Measurements from ENCODE around the gene BTBD9. TPM values are rescaled to one million over a fixed set of nuclear protein-coding genes. Genes with fewer than 3 reads are reported as not detected.

Gene BTBD9
- total RNA-seq, 6 experiments from 2014 or later, result 4.5 to 7.5 (median 5.7) TPM

GRCh38 chr6:38686270-38687042 lies 46.7 kb upstream of the BTBD9 start:
- Histone ChIP-seq H3K27ac (peak overlapping the region in 2 of 3 donors; percentile 18 to 74), H3K4me1 (peaks cover 0 to 35% (median 15%) of the 10 kb centered on the region in 4 donors), H3K27me3 (no peaks in the 10 kb centered on the region), H3K9me3 (no peaks in the 10 kb centered on the region), H3K4me3 (no peak overlapping the region), H3K36me3 (peaks cover 0 to 20% (median under 1%) of the 10 kb centered on the region in 4 donors)
- DNase-seq (no peak), ATAC-seq (peak in 1 of 4 donors; percentile 40)
- 64% methylated on average over 4 of the region's 4 CpGs for WGBS (ENCODE audit: insufficient coverage, low coverage, low lambda C conversion rate, missing lambda C conversion rate)
- TF ChIP-seq, protein P1, sequence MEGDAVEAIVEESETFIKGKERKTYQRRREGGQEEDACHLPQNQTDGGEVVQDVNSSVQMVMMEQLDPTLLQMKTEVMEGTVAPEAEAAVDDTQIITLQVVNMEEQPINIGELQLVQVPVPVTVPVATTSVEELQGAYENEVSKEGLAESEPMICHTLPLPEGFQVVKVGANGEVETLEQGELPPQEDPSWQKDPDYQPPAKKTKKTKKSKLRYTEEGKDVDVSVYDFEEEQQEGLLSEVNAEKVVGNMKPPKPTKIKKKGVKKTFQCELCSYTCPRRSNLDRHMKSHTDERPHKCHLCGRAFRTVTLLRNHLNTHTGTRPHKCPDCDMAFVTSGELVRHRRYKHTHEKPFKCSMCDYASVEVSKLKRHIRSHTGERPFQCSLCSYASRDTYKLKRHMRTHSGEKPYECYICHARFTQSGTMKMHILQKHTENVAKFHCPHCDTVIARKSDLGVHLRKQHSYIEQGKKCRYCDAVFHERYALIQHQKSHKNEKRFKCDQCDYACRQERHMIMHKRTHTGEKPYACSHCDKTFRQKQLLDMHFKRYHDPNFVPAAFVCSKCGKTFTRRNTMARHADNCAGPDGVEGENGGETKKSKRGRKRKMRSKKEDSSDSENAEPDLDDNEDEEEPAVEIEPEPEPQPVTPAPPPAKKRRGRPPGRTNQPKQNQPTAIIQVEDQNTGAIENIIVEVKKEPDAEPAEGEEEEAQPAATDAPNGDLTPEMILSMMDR (IDR thresholded peaks at IDR 0.05), result no peak
- no peak for TF ChIP-seq POLR2A (IDR thresholded peaks at IDR 0.05)
- intact Hi-C loops (cut with DNase I), result no loop called here

- 79% methylated on average over 3 of the region's 3 CpGs for WGBS (ENCODE audit: insufficient coverage, low coverage, low lambda C conversion rate, missing lambda C conversion rate)
- H3K36me3 ChIP-seq, result peaks cover 0 to 21% (median under 1%) of the 10 kb centered on the region in 4 donors
- TF ChIP-seq, protein P1 (IDR thresholded peaks at IDR 0.05), result no peak
- no peak for TF ChIP-seq POLR2A (IDR thresholded peaks at IDR 0.05)
Observed at GRCh38 chr6:38684904-38685303, 45.2 kb upstream of the BTBD9 start.

DNA sequence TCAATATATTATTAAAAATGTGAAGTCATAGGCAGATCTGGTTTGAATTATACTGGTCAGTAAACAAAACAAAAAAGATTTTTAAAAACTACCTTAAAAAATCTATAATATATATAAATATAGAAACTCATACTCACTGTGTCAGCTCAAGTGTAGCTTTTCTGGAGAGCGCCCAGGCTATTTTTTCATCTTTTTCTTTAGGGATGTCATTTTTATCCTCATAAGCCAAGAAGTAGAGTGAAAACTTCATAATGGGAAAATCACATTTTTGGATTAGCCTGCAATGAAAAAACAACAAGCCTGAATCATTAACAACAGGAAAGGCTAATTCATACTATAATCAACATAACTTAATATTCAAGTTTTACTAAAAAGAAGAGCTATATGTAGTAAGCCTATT lies 44.5 kb upstream of the BTBD9 start:
- Histone ChIP-seq H3K9me3 (no peaks in the 10 kb centered on the region), H3K27me3 (no peaks in the 10 kb centered on the region), H3K27ac (no peak overlapping the region), H3K4me3 (no peak overlapping the region), H3K36me3 (peaks cover 0 to 21% (median under 1%) of the 10 kb centered on the region in 4 donors), H3K4me1 (peaks cover 0 to 32% (median 15%) of the 10 kb centered on the region in 4 donors)
- ATAC-seq (no peak), DNase-seq (no peak)
- intact Hi-C loops (cut with DNase I), result no loop called here
- 89% methylated on average over 1 of the region's 1 CpG for WGBS (ENCODE audit: insufficient coverage, low coverage, low lambda C conversion rate, missing lambda C conversion rate)
- no peak for TF ChIP-seq POLR2A (IDR thresholded peaks at IDR 0.05)
- TF ChIP-seq, protein P1 (IDR thresholded peaks at IDR 0.05), result no peak

More at GRCh38 chr6:38684904-38685303, 45.2 kb upstream of the BTBD9 start:
- no peaks in the 10 kb centered on the region for H3K27me3 ChIP-seq
- H3K4me3 ChIP-seq, result no peak overlapping the region
- H3K27ac ChIP-seq, result no peak overlapping the region
- intact Hi-C loops (cut with DNase I), result no loop called here
- no peak for DNase-seq
- H3K9me3 ChIP-seq, result no peaks in the 10 kb centered on the region
- peaks cover 0 to 35% (median 15%) of the 10 kb centered on the region in 4 donors for H3K4me1 ChIP-seq
- ATAC-seq, result no peak

- no peaks in the 10 kb centered on the region for H3K9me3 ChIP-seq
- H3K27me3 ChIP-seq, result no peaks in the 10 kb centered on the region
- peaks cover 0 to 12% (median 5%) of the 10 kb centered on the region in 4 donors for H3K4me1 ChIP-seq
- intact Hi-C loops (cut with DNase I), result no loop called here
- ATAC-seq (no peak), DNase-seq (no peak)
- TF ChIP-seq POLR2A (IDR thresholded peaks at IDR 0.05), result no peak
- TF ChIP-seq, protein P1 (IDR thresholded peaks at IDR 0.05), result no peak
- 96% methylated on average over 2 of the region's 2 CpGs for WGBS (ENCODE audit: insufficient coverage, low coverage, low lambda C conversion rate, missing lambda C conversion rate)
- no peak overlapping the region for H3K27ac ChIP-seq
- H3K36me3 ChIP-seq, result peaks cover 0 to 23% (median under 1%) of the 10 kb centered on the region in 4 donors
- no peak overlapping the region for H3K4me3 ChIP-seq
Observed at GRCh38 chr6:38681850-38682249, 42.1 kb upstream of the BTBD9 start.
